GM06990 (cell line): ENCODE results near the gene KRT77.

Experiments used
- DNase-seq: peaks from one replicate; pipeline ENCODE4 v3.0.0-alpha.2; 2011; ENCODE audit not compliant: insufficient read length; ENCODE audit errors: extremely low read depth
- H3K27me3 ChIP-seq: replicated peaks from 2 replicates; pipeline ENCODE4 v1.6.0; 2011; ENCODE audit warnings: low read length; ENCODE audit not compliant: control insufficient read depth, insufficient read depth
- H3K36me3 ChIP-seq: 2 replicates; pipeline ENCODE4 v1.5.1; 2011; ENCODE audit warnings: low read length; ENCODE audit not compliant: control insufficient read depth, insufficient read depth
- H3K4me3 ChIP-seq: replicated peaks from 2 replicates; pipeline ENCODE4 v1.5.1; 2011; ENCODE audit warnings: low read depth, mild to moderate bottlenecking, control low read depth, low read length
- CTCF ChIP-seq: IDR thresholded peaks from 2 replicates; pipeline ENCODE4 v1.5.1; 2011; ENCODE audit warnings: low read length, control low read depth, mild to moderate bottlenecking, inconsistent platforms; ENCODE audit not compliant: insufficient read depth, poor library complexity, severe bottlenecking

The KRT77 gene

GRCh38 chr12:52662093-52662917 is 41.0 kb downstream of the KRT77 start:
- H3K27me3 ChIP-seq = peaks cover 1% of the 10 kb centered on the region
- H3K4me3 ChIP-seq = no peak overlapping the region

GRCh38 chr12:52661668-52662067 is 41.7 kb downstream of the KRT77 start:
- Histone ChIP-seq H3K36me3 (no peaks in the 10 kb centered on the region), H3K27me3 (peaks cover 1% of the 10 kb centered on the region), H3K4me3 (no peak overlapping the region)
- TF ChIP-seq CTCF = no peak
- DNase-seq = no peak

More at GRCh38 chr12:52662093-52662917, 41.0 kb downstream of the KRT77 start:
- DNase-seq = no peak
- H3K36me3 ChIP-seq = no peaks in the 10 kb centered on the region
- TF ChIP-seq CTCF = no peak

- no peak overlapping the region for H3K4me3 ChIP-seq
- TF ChIP-seq CTCF = no peak
- DNase-seq = no peak
- no peaks in the 10 kb centered on the region for H3K36me3 ChIP-seq
- peaks cover 1% of the 10 kb centered on the region for H3K27me3 ChIP-seq
These were observed 42.3 kb downstream of the KRT77 start for GRCh38 chr12:52660934-52661499.

- Histone ChIP-seq H3K36me3 (no peaks in the 10 kb centered on the region), H3K27me3 (peaks cover 1% of the 10 kb centered on the region), H3K4me3 (no peak overlapping the region)
- no peak for DNase-seq
- TF ChIP-seq CTCF = no peak
These were observed 43.4 kb downstream of the KRT77 start for GRCh38 chr12:52659951-52660350.

GRCh38 chr12:52659395-52659794 is 43.9 kb downstream of the KRT77 start:
- H3K4me3 ChIP-seq = no peak overlapping the region
- H3K27me3 ChIP-seq = peaks cover 1% of the 10 kb centered on the region
- no peaks in the 10 kb centered on the region for H3K36me3 ChIP-seq
- DNase-seq = no peak
- TF ChIP-seq CTCF = no peak
